Neural cell (in vitro differentiated cells): ENCODE data around the gene RABGAP1L. TPM values are rescaled to one million over a fixed set of nuclear protein-coding genes. Genes with fewer than 3 reads are reported as not detected.

ENCODE experiments used
- H2AFZ ChIP-seq: fragments of 200-600, 300-800 bp; sonication (generic), shearing (Covaris generic); 2 replicates; pipeline ENCODE4 v1.6.0; 2014; ENCODE audit warnings: low read depth, mild to moderate bottlenecking, antibody characterized with exemption, low read length, moderate library complexity
- H3F3A ChIP-seq: fragments of 200-600 bp; shearing (Covaris generic); 2 replicates; pipeline ENCODE4 v1.6.1; 2016; ENCODE audit warnings: mild to moderate bottlenecking, moderate library complexity, mixed read lengths, antibody characterized with exemption, low read length; ENCODE audit not compliant: insufficient read depth, poor library complexity, severe bottlenecking
- H3K27ac ChIP-seq: fragments of 200-600, 300-800 bp; sonication (generic), shearing (Covaris generic); 2 replicates; pipeline ENCODE4 v1.5.1; 2014; ENCODE audit warnings: mild to moderate bottlenecking, low read length, moderate library complexity
- H3K27me3 ChIP-seq: fragments of 300-800, 200-600 bp; sonication (generic), shearing (Covaris generic); 2 replicates; pipeline ENCODE4 v1.6.0; 2014; ENCODE audit warnings: mild to moderate bottlenecking, low read depth, low read length, moderate library complexity; ENCODE audit not compliant: insufficient read depth
- H3K36me3 ChIP-seq: fragments of 300-800, 200-600 bp; sonication (generic), shearing (Covaris generic); 2 replicates; pipeline ENCODE4 v1.5.1; 2014; ENCODE audit warnings: mild to moderate bottlenecking, antibody characterized with exemption, low read length, moderate library complexity; ENCODE audit not compliant: insufficient read depth
- H3K4me2 ChIP-seq: fragments of 300-800, 200-600 bp; sonication (generic), shearing (Covaris generic); 2 replicates; pipeline ENCODE4 v1.6.0; 2014; ENCODE audit warnings: mild to moderate bottlenecking, low read length
- H3K4me3 ChIP-seq: fragments of 300-800, 200-600 bp; sonication (generic), shearing (Covaris generic); 2 replicates; pipeline ENCODE4 v1.5.1; 2014; ENCODE audit warnings: mild to moderate bottlenecking, low read length, moderate library complexity
- H3K79me2 ChIP-seq: fragments of 200-600 bp; shearing (Covaris generic); replicated peaks from 2 replicates; pipeline ENCODE4 v1.6.0; 2014; ENCODE audit warnings: mild to moderate bottlenecking, low read length, moderate library complexity; ENCODE audit not compliant: insufficient read depth
- H3K9ac ChIP-seq: fragments of 300-800, 200-600 bp; sonication (generic), shearing (Covaris generic); 2 replicates; pipeline ENCODE4 v1.6.1; 2016; ENCODE audit warnings: mild to moderate bottlenecking, low read length, mixed read lengths
- H3K9me2 ChIP-seq: fragments of 200-600 bp; shearing (Covaris generic); 2 replicates; pipeline ENCODE4 v1.6.1; 2016; ENCODE audit warnings: mild to moderate bottlenecking, low read length, mixed read lengths; ENCODE audit not compliant: insufficient read depth
- H3K9me3 ChIP-seq: fragments of 200-600, 300-800 bp; sonication (generic), shearing (Covaris generic); 2 replicates; pipeline ENCODE4 v1.6.1; 2016; ENCODE audit warnings: mild to moderate bottlenecking, mixed run types, low read length, moderate library complexity, mixed read lengths
- H4K20me1 ChIP-seq: fragments of 200-600 bp; shearing (Covaris generic); 2 replicates; pipeline ENCODE4 v1.6.1; 2016; ENCODE audit warnings: mild to moderate bottlenecking, mixed run types; ENCODE audit not compliant: insufficient read depth
- EP300 ChIP-seq: fragments of 450-650 bp; conservative IDR thresholded peaks from 2 replicates; pipeline ENCODE4 v1.6.1; 2014; ENCODE audit warnings: antibody characterized with exemption, mild to moderate bottlenecking, moderate library complexity; ENCODE audit not compliant: poor library complexity, severe bottlenecking
- EZH2 ChIP-seq: fragments of 200-600, 300-800 bp; shearing (Covaris generic), sonication (generic); IDR thresholded peaks from 2 replicates; pipeline ENCODE4 v1.6.1; 2014; ENCODE audit warnings: antibody characterized with exemption, low read length, borderline replicate concordance, mild to moderate bottlenecking; ENCODE audit not compliant: insufficient read depth, poor library complexity, severe bottlenecking
- MXI1 ChIP-seq: fragments of 450-650 bp; conservative IDR thresholded peaks from 2 replicates; pipeline ENCODE4 v1.6.1; 2014; ENCODE audit warnings: antibody characterized with exemption, mild to moderate bottlenecking; ENCODE audit not compliant: poor library complexity, severe bottlenecking
- POLR2AphosphoS5 ChIP-seq: IDR thresholded peaks from 2 replicates; pipeline ENCODE4 v1.6.1; 2012
- RAD21 ChIP-seq: fragments of 450-650 bp; conservative IDR thresholded peaks from 2 replicates; pipeline ENCODE4 v1.6.1; 2014; ENCODE audit warnings: antibody characterized with exemption, mild to moderate bottlenecking, moderate library complexity
- SMC3 ChIP-seq: fragments of 450-650 bp; conservative IDR thresholded peaks from 2 replicates; pipeline ENCODE4 v1.6.1; 2014; ENCODE audit warnings: antibody characterized with exemption, mild to moderate bottlenecking, moderate library complexity; ENCODE audit not compliant: poor library complexity
- TAF1 ChIP-seq: IDR thresholded peaks from 2 replicates; pipeline ENCODE4 v1.6.1; 2012; ENCODE audit warnings: low read depth
- polyA plus RNA-seq: library from polyadenylated mRNA; depleted of rRNA; stranded (reverse); fragments of >200 nt; gene quantifications from 2 replicates; pipeline ENCODE4 v1.2.3, GENCODE V29; 2014
- TF ChIP-seq, protein P1 (sequence below): fragments of 450-650 bp; IDR thresholded peaks from 2 replicates; pipeline ENCODE4 v1.5.1; 2014; ENCODE audit warnings: antibody characterized with exemption, mild to moderate bottlenecking, moderate library complexity; ENCODE audit not compliant: poor library complexity, severe bottlenecking
- TF ChIP-seq, protein P2 (sequence below): IDR thresholded peaks from 2 replicates; pipeline ENCODE4 v1.6.1; 2012; ENCODE audit warnings: borderline replicate concordance

The RABGAP1L gene
- polyA plus RNA-seq, 1 donor from 2014 or later = 32.2 TPM

- no peaks in the 10 kb centered on the region for H3F3A ChIP-seq
These were observed 559.9 kb downstream of the RABGAP1L start for GRCh38 chr1:174719194-174719593.

DNA sequence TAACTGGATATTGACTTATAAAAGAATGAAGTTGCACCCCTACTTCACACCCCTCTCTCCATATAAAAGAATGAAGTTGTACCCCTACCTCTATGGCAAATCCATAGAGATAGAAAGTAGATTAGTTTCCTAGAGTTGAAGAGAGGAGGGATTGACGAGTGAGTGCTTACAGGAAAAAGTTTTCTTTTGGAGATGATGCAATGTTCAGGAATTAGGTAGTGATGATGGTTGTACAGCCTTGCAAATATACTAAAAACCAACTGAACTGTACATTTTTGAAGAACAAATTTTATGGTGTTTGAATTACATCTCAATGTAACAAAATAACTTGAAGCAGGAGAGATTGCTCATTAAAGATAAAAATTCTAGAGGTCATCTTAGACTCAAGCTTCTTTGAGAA lies 561.3 kb downstream of the RABGAP1L start:
- Histone ChIP-seq H3K27me3 (no peaks in the 10 kb centered on the region), H3K79me2 (no peaks in the 10 kb centered on the region), H3F3A (no peaks in the 10 kb centered on the region), H3K4me3 (no peak overlapping the region), H4K20me1 (no peaks in the 10 kb centered on the region), H3K9me2 (no peaks in the 10 kb centered on the region), H3K9me3 (no peaks in the 10 kb centered on the region), H3K36me3 (no peaks in the 10 kb centered on the region), H3K9ac (no peak overlapping the region), H2AFZ (no peak overlapping the region), H3K4me2 (no peak overlapping the region), H3K27ac (no peak overlapping the region)
- TF ChIP-seq EP300 (no peak), RAD21 (no peak), EZH2 (no peak), SMC3 (no peak), MXI1 (no peak), TAF1 (no peak), POLR2AphosphoS5 (no peak)
- TF ChIP-seq, protein P1, sequence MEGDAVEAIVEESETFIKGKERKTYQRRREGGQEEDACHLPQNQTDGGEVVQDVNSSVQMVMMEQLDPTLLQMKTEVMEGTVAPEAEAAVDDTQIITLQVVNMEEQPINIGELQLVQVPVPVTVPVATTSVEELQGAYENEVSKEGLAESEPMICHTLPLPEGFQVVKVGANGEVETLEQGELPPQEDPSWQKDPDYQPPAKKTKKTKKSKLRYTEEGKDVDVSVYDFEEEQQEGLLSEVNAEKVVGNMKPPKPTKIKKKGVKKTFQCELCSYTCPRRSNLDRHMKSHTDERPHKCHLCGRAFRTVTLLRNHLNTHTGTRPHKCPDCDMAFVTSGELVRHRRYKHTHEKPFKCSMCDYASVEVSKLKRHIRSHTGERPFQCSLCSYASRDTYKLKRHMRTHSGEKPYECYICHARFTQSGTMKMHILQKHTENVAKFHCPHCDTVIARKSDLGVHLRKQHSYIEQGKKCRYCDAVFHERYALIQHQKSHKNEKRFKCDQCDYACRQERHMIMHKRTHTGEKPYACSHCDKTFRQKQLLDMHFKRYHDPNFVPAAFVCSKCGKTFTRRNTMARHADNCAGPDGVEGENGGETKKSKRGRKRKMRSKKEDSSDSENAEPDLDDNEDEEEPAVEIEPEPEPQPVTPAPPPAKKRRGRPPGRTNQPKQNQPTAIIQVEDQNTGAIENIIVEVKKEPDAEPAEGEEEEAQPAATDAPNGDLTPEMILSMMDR = no peak
- TF ChIP-seq, protein P2, sequence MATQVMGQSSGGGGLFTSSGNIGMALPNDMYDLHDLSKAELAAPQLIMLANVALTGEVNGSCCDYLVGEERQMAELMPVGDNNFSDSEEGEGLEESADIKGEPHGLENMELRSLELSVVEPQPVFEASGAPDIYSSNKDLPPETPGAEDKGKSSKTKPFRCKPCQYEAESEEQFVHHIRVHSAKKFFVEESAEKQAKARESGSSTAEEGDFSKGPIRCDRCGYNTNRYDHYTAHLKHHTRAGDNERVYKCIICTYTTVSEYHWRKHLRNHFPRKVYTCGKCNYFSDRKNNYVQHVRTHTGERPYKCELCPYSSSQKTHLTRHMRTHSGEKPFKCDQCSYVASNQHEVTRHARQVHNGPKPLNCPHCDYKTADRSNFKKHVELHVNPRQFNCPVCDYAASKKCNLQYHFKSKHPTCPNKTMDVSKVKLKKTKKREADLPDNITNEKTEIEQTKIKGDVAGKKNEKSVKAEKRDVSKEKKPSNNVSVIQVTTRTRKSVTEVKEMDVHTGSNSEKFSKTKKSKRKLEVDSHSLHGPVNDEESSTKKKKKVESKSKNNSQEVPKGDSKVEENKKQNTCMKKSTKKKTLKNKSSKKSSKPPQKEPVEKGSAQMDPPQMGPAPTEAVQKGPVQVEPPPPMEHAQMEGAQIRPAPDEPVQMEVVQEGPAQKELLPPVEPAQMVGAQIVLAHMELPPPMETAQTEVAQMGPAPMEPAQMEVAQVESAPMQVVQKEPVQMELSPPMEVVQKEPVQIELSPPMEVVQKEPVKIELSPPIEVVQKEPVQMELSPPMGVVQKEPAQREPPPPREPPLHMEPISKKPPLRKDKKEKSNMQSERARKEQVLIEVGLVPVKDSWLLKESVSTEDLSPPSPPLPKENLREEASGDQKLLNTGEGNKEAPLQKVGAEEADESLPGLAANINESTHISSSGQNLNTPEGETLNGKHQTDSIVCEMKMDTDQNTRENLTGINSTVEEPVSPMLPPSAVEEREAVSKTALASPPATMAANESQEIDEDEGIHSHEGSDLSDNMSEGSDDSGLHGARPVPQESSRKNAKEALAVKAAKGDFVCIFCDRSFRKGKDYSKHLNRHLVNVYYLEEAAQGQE = no peak

More at GRCh38 chr1:174719194-174719593, 559.9 kb downstream of the RABGAP1L start:
- no peak overlapping the region for H3K4me2 ChIP-seq
- H3K79me2 ChIP-seq = no peaks in the 10 kb centered on the region
- H3K9me2 ChIP-seq = no peaks in the 10 kb centered on the region
- H3K9me3 ChIP-seq = no peaks in the 10 kb centered on the region
- H3K27me3 ChIP-seq = no peaks in the 10 kb centered on the region
- H2AFZ ChIP-seq = no peak overlapping the region
- no peaks in the 10 kb centered on the region for H4K20me1 ChIP-seq
- H3K36me3 ChIP-seq = no peaks in the 10 kb centered on the region
- H3K9ac ChIP-seq = no peak overlapping the region
- no peak overlapping the region for H3K4me3 ChIP-seq
- TF ChIP-seq, protein P2 = no peak
- TF ChIP-seq EZH2 = no peak
- TF ChIP-seq SMC3 = no peak
- no peak for TF ChIP-seq RAD21
- TF ChIP-seq MXI1 = no peak
- no peak for TF ChIP-seq TAF1
- TF ChIP-seq, protein P1 = no peak
- no peak for TF ChIP-seq POLR2AphosphoS5
- TF ChIP-seq EP300 = no peak
- H3K27ac ChIP-seq = no peak overlapping the region
